Activated CD4-positive, alpha-beta T cell treated with anti-CD3 and anti-CD28 coated beads, Interleukin-10, Interleukin-2, amounts not matched to agents 100 ng/mL and 50 ng/mL, durations not matched to agents 16 hours and 8 hours (primary cell): Measurements from ENCODE around the gene ZNF827.
A peak's percentile ranks its signal among the peaks of the same experiment; 100 is the strongest.

Experiments used
- DNase-seq: peaks from one replicate; pipeline ENCODE4 v3.0.0-alpha.2; 2020

ZNF827 gene, protein sequence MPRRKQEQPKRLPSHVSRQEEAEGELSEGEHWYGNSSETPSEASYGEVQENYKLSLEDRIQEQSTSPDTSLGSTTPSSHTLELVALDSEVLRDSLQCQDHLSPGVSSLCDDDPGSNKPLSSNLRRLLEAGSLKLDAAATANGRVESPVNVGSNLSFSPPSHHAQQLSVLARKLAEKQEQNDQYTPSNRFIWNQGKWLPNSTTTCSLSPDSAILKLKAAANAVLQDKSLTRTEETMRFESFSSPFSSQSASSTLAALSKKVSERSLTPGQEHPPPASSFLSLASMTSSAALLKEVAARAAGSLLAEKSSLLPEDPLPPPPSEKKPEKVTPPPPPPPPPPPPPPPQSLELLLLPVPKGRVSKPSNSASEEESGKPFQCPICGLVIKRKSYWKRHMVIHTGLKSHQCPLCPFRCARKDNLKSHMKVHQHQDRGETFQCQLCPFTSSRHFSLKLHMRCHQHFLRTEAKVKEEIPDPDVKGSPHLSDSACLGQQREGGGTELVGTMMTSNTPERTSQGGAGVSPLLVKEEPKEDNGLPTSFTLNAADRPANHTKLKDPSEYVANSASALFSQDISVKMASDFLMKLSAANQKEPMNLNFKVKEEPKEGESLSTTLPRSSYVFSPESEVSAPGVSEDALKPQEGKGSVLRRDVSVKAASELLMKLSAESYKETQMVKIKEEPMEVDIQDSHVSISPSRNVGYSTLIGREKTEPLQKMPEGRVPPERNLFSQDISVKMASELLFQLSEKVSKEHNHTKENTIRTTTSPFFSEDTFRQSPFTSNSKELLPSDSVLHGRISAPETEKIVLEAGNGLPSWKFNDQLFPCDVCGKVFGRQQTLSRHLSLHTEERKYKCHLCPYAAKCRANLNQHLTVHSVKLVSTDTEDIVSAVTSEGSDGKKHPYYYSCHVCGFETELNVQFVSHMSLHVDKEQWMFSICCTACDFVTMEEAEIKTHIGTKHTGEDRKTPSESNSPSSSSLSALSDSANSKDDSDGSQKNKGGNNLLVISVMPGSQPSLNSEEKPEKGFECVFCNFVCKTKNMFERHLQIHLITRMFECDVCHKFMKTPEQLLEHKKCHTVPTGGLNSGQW

DNA sequence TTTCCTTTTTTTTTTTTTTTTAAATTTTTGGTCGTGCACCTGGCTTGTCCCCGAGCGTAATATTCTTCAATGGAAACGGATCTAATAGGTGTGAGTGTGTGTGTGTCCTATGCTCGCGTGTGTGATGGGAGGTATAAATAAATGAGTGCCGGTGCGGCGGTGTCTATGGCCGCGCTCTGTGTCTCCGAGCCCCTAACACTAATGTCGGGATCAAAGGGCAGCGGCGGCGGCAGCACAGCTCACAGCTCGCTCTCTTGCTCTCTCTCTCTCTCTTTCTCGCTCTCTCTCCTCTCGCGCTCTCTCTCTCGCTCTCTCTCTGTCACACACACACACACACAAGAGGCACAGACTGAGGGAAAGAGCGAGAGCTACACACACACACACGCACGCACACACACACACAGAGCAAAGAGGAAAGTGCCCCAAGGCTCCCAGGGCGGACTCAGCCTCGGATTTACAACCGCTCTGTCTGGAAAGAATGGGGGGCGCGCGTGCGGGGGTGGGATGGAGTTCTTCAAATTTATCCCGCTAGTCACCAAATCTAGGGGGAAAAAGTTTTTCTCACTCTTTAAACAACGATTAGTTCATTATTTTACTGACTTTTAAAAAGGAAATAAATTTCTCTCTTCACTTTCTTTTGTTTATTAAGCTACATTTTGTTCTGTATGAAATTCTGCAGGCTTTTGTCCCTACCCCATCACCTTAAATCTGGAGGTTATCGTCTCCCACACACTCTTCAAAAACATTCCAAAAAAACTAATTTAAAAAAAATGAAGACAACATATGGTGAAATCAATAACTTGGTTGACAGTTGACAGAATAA is at the start of gene ZNF827:
TSS of gene ZNF827 (minus strand) at position 206 of the 823 bp plus-strand sequence. CDS start 416 bp downstream, outside the sequence.
- peak; percentile 81 for DNase-seq

DNA sequence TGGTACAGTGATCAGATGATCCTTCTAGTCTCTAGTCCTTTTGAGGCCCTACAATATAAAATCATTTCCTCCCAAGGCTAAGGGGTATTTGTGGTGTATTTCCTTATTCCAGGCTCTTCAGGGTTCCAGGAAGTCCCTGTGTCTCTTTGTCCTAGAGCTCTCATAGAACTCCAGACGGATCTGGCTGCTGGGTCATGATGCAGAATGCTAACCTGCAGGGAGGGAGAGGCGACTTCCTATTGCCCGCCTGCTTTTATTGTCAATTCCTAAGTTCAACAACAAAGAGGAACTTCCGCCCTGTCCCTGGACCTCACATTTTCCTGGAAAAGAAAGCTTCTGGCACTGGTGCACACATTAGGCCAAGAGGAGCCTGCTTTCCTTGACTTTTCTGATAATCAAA is 45.9 kb upstream of the ZNF827 start:
- no peak for DNase-seq

DNA sequence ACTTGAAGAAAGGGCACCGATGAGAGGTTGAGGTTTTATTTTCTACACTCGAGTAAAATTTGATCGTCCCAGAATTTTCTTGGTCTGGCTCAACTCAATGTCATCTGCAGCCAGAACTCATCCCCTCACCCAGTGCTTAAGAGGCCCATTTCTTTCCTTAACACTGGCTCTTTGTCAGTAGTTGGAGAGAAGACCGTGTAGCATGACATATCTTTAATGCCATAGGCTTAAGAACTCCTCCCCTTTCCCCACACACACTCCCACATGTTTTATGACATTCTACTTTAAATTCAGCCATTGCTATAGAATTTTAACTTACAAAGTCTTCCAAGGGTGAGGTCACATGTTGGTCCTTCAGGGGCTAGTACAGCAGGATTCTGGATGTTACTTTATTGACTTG is 44.2 kb upstream of the ZNF827 start:
- no peak for DNase-seq

DNA sequence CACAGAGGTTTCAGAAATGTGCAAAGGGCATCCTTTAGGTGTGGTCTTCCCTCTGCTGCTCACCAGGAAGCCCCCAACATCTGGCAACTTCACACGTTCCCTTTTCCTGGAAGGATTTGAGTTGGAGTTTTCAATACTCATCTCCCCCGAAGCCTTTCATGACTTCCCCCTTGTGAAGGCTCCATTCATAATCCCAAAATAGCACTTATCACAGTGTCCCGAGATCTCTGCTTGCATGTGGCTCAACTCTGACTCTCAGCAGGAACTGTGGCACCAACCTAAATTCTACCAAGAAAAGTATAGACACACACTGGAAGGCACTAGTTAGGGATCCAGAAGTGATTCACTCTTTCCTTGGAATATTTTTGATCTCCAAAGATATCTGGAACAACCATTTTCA is 40.5 kb upstream of the ZNF827 start:
- DNase-seq, result no peak

DNA sequence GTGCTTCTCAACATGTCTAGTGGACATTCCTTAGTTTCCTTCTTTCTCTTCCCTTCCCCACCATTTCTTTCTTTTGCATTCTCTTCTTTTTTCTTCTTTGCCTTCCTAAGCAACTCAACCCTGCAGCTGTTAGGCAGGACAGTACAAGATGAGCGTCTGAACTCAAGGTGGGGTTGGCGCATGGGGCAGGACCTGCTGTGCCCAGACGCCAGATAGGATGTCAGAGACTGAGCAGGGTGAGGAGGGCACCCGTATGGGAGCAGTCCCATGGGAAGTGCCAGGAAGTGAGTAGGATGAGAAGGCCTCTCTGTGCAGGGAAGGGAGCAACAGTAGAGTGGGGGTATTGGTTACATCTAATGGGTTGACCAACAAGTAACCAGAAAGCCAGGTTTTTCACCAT is 38.1 kb upstream of the ZNF827 start:
- no peak for DNase-seq

DNA sequence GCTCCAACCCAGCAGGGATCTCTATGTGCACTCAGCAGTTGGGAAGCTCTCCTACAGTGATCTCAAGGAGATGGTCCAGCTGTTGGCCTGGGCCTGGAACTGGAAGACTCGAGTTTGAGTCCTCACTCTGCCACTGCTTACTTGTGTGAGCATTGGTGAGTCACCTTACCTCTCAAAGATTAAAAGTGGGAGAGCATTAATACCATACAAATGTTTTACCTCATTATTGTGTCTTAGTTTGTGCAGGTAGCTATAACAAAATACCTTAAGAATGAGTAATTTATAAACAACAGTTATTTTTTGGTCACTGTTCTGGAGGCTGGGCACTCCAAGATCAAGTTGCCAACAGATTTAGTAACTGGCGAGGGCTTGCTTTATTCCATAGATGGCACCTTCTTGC is 21.4 kb upstream of the ZNF827 start:
- DNase-seq, result no peak

DNA sequence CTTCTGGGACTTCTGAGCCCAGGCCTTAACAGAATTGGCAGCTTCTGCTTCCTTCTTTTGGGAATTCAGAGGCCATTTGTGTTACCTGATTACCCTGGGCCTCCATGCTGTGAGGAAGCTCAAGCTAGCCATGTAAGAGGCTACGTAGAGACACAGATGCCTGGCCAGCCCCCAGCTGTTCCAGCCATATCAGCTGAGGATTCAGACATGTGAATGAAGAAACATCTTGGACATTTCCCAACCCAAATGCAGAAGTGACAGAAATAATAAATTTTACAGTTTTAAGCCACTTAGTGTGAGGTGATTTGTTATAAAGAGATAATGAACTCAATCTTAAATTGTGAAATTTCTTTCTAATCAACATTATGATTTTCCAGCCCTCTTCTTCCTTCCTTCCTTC is 18.7 kb upstream of the ZNF827 start:
- no peak for DNase-seq

DNA sequence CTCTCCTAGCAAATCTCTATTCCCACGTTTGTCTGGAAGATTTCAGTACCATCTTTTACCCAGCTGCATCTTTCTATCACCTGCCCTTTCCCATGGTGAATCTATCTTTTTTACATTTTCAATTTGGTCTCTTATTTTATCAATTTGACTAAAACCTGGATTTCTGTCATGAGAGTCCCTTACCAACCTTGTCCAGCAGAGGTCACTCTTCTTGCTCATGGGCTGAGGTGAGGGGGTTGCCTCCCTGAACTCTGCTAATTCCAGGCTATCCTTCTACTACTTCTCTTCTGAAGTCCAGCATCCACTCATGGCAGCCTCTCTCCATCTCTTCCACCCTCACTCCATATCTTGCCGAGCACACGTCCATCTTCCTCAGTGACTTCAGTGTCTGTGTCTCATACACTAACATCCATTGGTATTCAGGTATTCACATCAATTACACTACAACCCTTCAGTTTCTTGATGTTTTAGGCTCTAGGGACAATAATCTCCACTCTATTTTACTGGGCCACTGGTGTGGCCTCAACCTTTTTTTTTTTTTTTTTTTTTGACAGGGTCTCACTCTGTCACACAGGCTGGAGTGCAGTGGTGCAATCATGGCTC is 17.8 kb upstream of the ZNF827 start:
- DNase-seq, result peak; percentile 52

DNA sequence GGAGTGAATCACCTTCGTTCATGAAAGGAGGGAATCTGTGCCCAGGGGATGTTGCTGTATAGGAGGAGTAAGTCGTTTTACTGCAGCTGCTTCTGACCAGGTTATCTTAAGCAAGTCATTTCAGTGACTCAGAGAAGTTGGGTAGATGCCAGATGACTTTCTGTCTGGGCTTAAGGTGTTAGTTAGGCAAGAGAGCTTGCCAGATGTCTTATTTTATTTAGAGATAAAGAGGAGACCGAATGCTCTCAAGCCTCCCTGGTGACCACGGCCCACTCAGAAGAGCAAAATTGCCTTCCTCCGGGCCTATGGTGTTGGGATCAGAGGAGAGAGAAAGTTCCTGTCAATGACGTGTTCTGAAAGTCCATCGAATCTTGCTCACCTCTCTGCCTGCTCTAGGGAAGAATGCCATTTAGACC is 16.3 kb upstream of the ZNF827 start:
- no peak for DNase-seq

DNA sequence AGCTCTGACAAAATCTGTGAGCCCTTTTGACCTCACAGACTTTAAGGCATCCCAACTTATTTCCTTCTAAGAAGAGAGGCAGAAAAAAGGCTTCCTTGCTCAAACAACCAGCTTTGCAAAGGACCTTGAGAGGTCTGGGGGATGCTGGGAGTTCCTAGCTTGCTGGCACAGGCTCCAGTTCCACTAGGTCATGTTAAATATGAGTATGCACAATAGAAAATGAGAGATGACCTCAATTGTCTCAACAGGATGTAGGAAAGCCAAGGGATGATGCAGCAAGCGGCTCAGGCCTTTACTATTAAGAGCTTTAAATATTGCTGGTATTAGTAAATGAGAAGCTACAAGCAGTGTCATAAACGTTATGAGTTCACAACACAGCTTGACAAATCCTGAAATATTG is 13.3 kb upstream of the ZNF827 start:
- DNase-seq, result no peak

DNA sequence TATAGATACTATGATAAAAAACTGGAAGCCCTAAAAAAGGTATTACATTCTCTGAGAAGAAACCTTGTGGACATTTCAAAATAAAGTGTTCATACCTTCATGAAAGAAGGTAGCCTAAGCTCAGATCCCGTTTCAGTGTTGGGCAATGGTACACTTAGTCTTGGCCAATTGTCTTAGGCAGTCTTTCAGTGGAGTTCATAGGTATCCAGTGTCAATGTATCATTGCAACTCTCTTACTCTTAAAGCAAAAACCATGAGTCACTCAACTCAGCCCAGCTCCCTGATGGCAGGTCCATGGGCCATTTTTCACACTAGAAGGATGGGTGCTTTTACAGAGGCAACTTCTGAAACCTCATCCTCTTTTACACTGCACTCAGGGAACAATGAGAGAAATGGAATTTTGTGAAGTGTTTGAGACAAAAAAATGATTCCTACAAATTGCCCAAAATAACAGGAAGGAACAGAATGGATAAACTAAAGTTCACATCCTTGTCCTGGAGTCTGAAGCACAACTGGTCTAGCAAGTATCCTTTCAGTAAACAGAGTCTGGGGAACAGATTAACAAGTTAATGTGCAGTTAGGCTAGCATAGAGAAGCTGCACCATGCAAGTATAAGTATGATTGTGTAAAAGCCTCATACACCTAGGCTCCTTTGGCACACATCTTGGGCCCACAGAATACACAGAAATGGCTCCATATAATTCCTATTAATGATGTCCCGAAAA is 7.0 kb upstream of the ZNF827 start:
- no peak for DNase-seq

DNA sequence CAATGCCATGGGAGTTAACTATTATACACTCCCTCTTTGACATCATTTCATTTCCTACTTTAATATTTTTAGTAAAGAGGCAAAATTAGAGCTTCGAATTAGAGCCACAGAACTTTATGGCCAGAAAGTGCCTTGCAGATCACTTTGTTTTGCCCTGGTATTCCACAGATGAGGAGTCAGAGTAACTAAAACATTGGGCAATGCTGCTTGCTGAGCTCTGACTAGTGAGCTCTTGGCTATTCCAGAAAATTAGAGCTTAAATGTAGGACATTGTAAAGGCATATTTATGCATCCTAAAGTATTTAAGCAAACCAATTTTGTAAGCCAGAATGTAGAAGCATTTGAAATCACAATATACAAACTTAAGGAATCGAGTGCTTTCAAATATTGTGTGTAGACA is 6.3 kb upstream of the ZNF827 start:
- no peak for DNase-seq

DNA sequence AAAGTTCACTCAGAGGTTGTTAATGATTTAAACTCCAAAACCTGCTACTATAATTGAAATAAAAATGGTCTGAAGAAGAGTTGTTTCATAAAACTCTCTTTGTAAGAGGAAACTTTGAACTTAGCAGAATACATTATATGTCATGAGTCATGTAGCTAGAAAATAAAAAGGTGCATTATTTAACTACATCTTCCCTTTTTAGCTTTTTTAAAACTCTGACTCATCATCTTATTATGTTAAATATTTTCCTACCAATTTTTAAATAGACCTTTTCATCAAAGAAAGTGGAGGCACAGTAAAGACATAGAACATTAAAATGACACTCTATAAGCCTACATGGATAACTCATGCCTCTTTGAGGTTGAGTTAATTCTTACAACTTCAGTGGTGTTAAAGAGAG is 1.2 kb upstream of the ZNF827 start:
- no peak for DNase-seq

DNA sequence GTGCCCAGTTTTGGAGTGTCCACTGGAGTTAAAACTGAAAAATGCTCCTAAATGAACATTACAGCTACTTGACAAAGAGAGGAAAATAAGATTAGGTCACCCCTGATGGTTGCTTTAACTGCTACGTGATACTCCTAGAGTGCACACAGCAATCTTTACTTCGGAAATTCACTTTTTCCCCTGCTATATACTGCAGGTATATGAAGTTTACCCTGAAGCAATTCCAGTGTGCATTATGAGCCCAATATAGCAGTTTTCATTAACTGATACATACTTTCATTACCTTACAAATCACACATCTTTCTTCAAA is 773 bp upstream of the ZNF827 start:
- DNase-seq, result no peak

DNA sequence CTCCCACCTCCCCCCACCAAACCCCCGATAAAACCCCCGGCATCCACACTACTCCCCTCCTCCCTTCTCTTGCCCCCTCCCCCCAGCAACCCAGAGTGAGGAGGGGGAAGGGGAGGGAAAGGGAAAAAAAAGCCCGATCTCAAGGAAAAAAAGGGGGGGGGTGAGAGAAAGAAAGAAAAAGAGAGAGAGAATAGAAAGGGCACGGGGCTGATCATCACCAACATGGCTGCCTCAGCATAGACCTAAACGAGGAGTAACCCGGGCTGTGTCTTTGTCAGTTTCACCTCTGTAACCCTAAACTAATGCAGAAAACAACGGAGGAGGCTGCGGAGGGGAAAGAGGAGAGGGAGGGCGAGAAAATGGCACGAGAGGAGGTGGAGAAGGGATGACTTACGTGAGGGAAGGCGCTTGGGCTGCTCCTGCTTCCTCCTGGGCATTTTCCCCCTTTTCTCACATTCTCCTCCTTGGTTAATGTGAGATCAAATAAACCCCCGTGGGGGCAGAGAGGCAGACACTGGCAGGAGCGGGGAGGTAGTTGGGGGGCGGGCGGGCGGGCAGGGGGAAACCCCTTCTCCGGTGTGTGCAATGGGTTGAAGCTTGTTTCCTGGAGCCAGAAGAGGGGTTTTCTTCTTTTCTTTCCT is 532 bp downstream of the ZNF827 start:
- DNase-seq, result peak; percentile 46

DNA sequence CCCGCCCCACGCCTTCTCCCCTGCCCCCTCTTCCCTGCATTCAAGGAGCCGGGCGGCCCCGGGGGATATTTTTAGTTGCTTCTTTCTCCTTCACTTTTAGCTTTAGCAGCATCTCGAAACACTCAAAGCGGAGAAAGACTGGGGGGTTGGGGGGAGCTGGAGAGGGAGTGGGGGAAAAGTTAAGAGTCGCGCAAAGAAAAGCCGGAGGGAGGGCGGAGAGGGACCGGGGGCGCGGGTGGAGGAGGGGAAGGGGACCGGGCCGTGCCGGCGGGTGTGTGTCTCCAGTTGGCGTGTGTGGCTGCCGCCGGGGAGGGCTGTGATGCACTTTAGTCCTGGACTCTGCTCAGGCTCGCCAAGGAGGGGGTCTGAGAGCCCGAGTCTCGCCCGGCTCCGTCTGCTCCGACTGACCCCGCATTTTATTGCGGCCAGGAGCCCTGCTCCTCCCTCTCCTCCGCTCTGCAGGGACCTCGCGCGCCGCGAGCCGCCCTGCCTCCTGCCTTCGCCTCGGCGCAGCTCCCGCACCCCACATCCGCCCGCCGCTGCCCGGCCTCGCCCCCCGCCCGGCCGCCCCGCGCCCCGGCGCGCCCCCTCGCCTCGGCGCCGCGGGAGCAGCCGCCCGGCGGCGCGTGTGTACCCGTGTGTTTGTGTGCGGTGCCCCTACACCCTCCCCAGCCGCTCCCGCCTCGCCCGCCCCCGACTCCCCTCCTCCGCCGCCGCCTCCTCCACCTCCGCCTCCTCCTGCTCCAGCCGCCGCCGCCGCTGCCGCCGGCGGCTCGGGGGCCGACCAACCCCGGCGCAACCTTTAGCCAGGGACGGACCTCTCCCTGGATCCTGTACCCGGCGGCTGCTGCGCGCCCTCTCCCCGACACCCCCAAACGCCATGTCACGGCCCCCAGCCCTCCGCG is 1.4 kb downstream of the ZNF827 start:
- peak; percentile 56 for DNase-seq

DNA sequence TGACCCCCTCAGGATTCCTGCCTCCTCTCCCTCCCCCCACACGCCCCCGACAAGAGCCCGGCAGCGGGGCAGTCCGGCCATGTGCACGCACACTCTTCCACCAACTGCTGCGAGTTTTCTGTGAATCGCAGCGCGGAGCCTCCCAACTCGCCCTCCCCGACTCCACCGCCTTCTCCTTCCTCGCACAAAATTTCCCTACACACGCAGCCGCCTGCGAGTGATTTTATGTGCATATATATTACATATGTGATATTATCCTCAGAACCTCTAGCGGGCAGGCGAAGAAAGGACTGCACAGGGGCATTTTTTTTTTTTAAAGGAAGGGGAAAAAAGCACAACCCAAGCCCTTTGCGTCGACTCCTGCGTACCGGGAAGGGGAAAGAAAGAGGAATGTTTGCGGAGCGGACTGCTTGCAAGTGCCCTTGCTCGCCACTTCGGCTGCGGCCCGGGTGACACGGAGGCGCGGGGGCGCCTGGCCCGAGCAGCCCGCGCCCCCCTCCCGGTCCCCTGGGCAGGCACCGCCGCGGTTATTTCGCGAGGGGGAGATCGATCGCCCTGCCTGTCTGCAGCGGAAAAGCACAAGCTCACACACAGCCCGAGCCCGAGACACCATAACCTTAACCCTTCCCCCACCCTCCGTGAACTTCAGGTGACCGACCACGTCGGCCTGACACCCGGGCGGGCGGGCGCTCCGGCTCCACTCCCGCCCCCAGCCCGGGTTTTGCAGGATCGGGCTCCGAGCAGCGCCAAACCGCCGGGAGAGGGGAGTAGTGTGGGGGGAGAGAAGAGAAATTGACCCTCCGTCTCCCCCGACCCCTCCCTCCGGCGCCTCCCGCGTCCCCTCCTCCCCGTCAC is 2.3 kb downstream of the ZNF827 start:
- peak; percentile 77 for DNase-seq

DNA sequence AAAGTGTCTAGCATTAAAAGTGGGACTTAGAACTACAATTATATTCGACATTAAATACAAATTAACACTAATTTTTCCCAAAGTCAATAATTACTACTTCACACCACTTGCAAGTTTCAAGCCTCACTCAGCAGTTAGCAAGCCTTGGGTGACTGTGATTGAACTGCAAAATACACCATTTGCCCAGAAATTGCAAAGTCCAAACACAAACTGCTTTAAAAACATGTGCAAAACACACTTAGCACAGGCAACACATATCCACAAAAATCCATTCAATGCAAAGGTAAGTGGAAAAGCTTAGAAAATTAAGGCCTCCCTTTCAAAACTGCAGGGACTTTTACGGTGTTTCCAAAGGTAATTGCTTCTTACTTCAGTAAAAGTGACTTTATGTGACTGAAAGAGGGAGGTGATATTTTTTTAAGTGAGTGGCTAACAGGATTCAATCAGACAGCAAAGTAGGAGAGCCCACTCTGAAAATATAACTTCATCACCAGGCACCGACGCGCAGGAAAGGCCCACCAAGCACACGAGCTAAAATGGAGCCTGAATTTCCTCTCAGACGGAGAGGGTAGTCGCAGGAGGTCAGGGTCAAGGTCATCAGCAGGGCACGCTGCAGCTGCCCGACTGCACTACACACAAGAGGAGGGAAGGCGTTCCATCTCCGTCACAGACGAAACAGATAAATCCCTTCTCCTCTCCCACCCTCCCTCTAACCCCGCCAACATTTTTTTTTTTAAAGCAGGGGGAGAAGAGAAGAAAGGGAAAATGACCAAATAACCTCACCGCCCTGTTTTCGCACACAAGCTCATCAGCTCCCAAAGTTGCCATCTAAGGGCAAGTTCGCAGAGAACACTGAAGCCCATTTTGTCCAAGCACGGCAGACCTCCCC is 3.1 kb downstream of the ZNF827 start:
- peak; percentile 58 for DNase-seq
